SW480 (cell line): ENCODE data around the gene ROBO2.

Experiments
- DNase-seq: peaks from one replicate; pipeline ENCODE4 v3.0.0-alpha.2; 2016; ENCODE audit warnings: low spot score

The ROBO2 gene

DNA sequence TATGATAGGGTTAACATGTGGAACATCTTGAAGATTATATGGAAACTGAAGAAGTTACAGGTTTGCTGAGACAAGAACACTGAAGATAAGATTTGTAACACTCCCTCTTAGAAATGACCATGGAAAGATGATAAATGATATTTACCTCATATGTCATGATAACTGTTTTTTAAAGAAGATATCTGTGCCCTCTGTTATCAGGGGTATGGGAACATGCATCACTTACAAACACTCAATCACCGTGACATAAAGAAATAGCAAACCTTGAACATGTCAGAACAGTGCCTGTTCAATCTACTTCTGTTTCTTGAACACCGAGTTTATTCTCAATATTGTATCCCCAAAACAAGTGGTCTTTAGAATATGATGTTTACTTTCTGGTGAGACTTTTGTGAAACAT, 149.4 kb downstream of the ROBO2 start:
- DNase-seq: no peak

DNA sequence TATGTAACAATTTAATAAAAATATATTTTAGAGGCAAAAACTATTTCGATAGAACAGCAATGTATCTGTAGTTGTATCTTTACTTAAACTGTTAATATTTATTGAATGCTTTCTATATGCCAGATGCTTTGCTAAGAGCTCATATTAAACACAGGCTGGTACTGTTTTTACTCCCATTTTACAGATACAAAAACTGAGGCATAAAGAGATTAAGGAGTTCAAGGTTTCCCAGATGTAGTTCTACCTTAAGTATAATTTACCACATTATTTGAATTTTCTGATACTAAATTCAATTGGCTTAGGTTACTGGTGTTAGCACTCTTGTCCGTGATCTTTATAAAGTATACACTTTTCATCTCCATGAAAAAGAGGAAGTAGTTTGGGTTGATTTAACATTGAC, 149.8 kb downstream of the ROBO2 start:
- no peak for DNase-seq

DNA sequence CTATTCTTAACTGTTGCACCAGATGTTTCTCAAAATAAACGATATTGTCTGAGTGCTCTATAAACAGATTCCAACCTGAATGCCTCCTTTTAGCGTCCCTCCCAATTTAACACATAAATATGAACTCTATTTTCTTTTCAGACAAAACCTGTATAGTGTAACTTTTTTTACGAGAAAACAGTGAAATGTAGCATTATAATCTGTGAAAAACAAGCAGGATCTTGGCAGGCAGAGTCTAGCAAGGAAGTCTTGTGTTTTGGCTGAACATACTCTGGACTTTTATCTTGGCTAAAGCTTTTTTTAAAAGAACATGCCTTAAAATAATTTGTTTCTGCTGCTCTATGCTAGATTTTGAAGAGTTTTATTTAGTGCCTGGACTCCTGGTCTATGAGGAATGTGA, 150.5 kb downstream of the ROBO2 start:
- no peak for DNase-seq

DNA sequence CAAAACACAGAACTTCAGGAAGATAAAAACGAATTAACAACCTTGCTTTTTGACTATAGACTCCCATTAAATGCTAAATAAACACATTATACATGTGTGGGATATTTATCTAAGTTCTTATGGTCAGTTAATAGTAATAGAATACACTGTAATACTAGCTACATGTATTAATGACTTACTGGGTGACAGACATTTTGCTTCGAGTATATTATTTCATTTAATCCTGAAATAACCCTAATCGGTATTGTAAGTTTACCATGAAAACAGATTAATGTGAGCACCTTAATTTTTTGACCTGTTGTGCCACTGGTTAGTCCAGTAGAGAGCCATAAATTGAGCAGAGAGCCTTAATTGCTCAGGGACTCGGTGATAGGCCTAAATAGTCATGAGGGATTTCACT, 151.1 kb downstream of the ROBO2 start:
- no peak for DNase-seq

DNA sequence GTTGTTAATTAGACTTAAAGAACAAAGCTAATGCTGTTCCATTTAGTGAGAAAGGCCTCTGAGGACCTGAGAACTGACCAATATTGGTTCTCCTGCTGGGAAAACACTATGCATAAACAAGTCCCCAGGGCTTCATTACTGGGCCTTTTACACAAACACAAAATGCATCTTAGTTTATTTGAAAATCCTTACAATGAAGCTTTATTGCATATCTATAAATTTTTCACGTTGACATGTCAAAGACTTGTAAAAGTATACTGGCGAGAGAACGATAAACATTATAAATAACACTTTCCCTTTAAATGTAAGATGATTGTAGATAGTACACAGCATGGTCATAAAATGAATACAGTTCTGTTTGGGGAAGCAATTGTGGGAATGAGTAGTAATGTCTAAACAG, 151.7 kb downstream of the ROBO2 start:
- no peak for DNase-seq

DNA sequence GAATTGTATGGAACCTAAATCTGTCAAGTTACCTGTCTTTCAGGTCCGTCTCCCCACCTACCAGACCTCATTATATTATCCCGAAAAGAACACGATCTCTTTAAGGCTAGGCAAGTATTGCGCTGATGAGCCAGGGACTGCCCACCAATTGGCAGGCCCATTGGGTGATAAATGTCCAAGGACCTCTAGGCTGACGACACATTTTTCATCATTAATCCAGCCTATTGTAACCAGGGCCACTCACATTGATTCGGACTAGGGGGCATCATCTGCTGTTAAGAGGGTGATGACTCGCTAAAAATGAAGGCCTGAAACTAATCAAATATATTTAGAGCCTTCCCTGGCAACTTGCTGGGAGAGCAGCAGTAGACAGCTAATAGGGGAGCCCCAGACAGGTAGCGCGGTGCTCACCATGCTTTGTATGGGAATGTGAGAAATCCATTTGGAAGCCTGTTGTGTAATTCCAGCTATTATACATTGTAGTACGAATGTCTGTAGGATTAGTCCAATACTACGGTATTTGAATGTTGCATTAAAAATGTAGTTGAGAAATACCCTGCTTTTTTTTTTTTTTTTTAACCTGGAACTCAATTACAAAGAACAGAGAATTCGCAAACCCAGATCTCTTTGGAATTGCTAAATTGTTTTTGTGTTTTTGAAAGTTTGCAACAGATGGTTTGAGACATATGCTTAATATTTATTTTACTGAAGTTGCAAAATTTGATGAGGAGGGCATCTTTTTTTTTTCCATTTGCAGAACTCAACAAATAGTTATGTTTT, 156.1 kb downstream of the ROBO2 start:
- DNase-seq: no peak

DNA sequence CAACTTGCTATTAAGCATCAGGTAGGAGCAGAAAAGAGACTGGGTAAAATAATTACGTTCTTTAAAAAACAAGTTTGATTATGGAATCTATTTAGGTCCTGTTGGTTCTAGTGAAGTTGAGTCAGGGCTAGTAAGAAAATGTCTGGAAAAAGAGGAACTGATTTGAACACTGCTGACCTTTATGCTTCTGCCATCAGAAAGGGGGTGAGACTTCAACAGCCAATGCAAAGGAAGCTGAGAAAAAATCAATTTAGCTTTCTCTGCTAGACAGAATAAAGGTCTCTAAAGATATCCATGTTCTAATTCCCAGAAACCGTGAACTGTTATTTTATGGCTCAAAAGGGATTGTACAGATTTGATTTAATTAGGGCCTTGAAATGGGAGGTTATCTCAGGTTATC, 157.5 kb downstream of the ROBO2 start:
- no peak for DNase-seq

DNA sequence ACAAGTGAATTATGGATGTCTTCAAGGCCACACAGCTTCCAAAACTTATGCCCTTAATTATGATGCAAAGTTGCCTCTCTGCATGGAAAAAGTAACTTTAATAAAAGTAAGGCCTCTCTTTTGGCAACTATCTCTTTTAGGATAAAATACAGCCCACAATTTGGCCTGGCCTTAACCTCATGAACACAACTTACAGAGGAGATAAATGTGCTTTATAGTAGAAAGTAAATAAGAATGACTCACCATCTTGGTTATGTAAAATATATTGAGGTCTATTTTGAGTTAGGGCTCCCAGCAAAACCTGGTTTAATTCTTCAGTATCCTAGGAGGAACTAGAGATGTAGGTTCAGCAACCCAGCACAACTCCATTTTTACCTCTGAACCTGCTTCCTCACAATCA, 164.0 kb downstream of the ROBO2 start:
- no peak for DNase-seq

DNA sequence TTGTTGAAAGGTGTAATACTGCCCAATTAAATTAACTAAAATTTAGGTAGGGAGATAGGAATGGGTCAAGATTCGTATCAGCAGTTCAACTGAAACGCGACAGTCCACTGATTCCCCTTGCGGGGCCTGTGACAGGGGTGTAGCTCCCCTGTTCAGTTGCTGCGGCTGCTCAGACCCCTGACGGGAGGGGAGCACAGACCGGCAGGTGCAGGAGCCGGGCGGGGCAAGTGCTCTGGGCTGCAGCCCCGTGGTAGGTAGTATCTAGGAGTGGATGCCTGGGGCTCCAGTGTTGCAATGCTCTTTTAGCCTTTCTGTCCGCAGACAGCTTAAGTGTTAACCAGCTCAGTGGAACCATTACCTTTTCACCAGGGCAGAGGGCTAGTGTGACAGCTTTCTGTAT, 164.9 kb downstream of the ROBO2 start:
- no peak for DNase-seq

DNA sequence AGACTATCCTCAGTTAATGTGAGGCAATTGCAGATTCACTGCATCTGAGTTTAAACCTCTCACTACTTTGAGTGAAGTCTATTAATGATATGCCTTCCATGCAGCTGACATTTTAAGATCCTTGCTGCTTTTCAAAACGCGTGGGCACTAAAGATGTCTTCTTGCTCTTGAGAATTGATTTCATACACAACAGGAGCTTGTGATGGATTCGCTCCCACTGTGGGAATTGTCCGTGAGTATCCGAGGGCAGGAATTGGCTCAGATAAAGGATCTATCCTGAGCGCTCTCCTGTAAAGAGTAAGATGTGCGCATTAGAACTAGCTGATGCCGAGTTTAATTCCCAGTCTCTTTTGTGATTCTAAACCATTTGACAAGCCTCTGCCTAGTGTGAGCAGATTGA, 167.9 kb downstream of the ROBO2 start:
- DNase-seq: no peak

DNA sequence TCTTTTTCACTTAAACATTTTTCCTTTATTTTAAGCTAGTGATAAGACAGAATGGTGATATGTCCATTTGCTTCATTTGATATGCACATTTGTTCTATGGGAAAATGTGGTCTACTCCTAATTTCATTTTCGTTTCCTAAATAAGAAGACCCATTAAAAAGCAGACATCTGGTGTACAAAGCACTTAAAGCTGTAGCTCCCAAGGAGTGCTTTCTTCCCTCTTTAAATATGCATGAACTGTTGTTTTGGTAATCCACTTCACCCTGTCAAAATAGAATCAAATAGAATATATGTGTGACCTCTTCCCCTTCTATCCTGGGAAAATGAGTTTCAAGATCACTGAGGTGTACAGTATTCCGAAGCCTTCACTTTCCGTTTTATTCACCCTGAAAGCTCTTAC, 182.8 kb downstream of the ROBO2 start:
- no peak for DNase-seq

DNA sequence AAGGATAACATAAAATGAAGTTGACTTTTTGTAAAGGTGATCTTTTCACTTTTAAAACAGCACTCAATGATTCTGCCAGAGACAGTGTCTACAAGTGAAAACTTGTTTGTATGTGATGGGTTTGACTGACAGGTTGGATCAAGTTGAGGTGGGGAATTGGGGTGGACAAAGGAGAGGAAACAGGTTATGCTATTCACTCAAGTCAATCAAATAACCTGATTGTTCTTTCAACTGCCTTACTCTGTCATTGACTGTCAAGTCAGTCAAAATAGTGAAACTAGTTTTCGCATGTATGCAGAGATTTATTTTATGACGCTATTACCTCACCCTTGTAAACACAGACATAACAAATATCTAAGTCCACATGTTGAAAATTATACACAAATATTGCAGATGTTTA, 187.7 kb downstream of the ROBO2 start:
- DNase-seq: no peak

DNA sequence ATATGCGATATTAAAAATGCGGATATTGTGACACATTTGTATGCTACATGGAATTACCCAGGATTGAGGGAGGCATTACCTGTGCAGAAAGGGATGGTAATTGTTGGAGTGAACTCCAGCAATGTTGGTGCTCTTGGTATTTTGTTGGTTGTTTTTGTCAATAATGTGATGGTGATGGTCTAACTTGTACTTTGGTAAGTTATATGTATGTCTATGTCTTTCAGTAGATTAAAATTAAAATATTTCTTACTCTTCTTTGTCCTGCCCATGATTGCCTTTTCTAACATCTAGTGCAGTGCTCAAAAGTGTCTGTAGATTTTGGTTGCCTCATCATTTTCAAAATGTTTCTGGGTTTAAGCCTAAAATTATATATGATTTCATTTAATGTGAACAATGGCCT, 192.7 kb downstream of the ROBO2 start:
- DNase-seq: no peak

DNA sequence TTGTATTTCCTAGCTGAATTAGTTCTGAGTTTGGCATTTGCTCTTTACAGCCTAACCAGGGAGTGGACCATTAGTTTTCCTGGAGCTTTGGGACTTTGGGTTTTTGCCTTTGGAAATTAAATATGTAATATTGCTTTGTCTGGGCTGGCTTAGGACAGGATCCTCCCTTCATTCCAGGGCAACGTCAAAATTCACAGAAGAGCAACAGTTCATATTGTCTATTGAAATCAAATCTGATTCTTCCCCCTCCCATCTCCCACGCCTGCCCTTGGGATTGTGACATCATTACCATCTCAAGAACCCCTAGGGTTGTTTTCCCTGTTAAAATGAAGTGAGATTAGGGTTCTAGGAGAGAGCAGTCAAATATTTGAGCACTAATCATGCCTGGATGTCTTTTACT, 194.1 kb downstream of the ROBO2 start:
- DNase-seq: no peak

DNA sequence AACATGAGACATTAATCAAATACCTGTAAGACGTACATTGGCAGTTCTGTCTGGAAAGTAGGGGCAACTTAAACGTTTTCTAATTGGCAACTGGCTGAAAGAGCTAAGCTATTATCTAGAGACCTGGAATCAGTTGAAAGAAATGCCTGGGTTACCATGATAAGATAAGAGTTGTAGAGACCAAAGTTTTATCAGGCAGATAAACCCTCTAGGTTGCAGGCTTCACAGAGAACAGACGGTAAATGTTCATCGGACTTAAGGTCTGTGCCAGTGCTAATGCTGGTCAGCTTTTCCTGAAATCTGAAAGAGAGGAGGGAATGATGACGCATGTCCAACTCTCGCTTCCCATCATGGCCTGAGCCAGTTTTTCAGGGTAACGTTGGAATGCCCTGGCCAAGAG, 196.2 kb downstream of the ROBO2 start:
- DNase-seq: no peak

DNA sequence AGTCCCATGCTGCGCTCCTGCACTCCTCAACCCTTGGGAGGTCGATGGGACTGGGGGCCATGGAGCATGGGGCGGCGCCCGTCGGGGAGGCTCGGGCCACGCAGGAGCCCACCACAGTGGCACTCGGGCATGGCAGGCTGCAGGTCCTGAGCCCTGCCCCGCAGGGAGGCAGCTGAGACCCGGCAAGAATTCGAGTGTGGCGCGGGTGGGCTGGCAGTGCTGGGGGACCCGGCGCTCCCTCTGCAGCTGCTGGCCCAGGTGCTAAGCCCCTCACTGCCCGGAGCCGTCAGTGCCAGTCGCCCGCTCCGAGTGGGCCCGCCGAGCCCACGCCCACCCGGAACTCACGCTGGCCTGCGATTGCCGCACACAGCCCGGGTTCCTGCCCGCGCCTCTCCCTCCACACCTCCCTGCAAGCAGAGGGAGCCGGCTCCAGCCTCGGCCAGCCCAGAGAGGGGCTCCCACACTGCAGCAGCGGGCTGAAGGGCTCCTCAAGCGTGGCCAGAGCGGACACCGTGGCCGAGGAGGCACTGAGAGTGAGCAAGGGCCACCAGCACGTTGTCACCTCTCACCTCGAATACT, 200.3 kb downstream of the ROBO2 start:
- DNase-seq: no peak

DNA sequence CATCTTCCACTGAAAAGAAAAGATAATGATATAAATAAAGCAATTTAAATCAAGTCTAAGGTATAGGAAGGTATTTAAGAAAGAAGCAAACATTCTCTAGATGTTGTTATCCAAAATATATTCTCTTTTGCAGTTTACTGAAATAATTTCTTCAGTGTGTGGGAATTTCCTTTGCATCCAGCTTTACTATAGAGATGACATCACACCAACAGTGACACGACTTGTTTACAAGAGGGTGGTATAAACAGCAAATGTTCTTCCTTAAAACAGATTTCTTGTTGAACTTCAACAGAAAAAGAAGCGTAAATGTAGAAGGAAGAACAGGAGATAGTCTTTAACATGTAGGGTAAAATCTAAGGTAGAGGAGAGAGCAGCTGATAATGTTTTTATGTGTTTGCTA, 202.5 kb downstream of the ROBO2 start:
- no peak for DNase-seq

DNA sequence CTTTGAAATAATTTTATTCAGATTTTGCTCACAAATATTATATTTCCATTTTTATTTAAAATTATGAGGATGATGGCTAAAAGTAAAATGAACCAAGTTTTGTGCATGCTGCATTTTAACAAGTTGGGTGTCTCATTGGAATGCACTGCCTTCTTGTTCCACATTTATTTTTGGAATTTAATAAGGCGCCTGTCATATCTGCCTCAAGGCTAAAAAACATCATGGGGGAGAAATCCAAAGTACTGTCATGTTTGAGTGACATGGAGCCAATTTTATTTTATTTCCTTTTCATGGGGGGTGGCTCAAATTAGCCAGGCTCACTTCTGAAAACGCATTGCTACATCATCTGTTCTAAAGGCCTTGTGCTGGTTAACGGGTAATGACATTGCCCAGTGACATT, 205.1 kb downstream of the ROBO2 start:
- DNase-seq: no peak

DNA sequence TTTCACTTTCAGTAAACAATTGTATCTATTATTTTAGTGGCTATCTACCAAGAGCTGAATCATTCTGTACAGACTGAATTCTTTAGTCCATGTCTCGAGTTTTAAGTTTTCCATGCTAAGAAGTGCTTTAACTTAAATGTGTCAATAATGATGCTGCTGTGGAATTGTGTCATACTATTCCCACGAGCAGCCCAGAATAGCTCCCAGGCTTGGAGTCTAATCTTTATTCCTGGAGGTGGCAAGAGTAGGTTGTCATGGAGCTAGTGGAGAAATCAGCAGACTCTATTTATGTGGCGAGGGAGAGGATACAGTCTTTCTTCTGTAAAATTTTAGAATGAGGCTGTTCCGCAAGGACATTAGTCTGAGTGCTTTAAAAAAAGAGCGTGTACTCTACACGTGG, 207.2 kb downstream of the ROBO2 start:
- no peak for DNase-seq

DNA sequence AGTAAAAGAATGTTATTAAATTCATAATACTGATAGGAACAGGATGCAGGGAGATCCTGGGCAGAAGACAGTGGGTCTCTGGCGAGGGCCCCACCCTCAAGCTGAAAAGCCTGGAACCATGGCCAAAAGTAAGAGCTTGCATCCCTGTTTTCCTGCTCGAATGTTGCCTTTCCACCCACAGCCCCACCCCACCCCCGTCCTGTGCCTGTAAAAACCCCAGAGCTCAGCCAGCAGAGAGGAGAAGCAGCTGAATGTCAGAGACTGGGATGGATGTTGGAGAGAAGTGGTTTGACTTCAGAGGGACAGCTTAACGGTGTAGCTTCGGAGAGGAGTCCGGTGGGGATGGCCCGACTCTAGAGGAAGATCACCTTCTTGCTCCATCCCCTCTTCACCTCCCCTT, 207.9 kb downstream of the ROBO2 start:
- DNase-seq: no peak

DNA sequence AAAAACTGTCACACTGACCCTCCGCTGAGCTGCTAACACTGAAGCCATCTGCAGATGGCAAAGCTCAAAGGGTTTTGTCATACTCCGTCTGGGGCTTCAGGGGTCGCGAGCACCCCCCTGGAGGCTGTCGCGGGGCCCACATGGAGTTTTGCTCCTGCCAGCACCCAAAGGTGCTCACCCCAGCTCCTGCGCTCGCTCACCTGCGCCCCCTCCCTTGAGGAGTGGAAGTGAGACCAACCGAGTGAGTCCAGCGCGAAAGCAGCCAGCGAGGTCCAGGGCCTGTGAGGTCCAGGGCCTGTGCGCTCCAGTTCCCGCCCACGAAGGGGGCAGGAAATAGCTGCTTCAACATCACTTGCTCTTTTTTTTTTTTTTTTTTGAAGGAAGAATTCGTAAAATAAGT, 208.5 kb downstream of the ROBO2 start:
- DNase-seq: no peak

DNA sequence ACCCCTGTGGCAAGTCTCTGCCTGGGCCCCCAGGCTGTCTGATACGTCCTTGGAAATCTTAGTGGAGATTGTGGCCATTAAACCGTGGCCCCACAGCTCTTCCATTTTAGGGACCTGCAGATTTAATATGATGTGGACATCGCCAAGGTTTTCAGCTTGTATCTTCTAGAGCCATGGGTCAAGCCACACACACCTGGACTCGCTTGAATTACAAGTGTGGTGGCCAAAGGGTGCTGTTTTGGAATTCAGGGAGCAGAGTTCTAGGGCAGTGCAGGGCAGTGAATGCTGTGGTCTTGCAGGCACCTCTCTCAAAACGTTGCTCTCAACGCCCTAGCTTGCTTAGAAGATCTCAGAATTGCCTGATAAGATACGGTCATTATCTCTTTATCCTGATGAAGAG, 211.2 kb downstream of the ROBO2 start:
- DNase-seq: no peak

DNA sequence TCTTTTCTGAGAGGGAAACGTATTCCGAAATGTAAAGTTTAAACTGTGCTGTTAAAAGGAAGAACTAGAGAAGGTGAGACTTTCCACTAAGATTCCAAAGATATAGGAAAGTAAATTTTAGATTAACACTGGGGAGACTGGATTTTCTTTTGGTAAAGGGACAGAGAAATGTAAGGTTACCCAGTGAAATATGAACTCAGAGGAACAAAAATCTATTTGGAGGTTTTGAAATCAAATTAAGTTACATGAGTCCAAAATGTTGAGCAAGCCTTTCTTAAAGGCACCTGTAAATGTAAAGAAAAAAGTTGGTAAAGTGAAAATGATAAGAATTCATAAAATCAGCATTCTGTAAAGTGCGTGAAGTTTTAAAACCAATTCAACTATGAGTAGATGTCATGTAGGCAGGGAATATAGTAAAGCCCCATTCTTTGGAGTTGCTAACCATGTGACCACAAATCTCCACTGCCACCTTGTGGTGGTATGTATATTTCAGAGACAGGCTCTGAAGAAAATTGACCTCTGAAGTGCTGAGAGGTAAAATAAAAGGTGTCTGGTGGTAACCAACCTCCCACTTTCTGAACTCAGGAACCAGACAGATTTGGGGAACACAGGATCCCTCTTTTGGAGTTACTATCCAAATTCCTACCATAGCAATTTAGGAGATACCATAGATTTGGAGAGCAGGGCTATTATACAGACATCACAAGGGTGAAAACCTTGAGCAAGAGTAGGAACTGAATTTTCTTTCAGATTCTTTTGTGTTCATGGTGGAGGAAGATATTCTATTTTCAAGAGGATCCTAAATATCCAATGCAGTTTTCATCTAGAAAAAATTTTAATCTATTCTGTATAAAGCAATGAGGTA, 215.3 kb downstream of the ROBO2 start:
- DNase-seq: peak; percentile 58
